Osteocyte (in vitro differentiated cells): ENCODE data around the gene NTN1. TPM values are rescaled to one million over a fixed set of nuclear protein-coding genes. Genes with fewer than 3 reads are reported as not detected.

Experiments
- DNase-seq: peaks from one replicate; pipeline ENCODE4 v3.0.0; 2021; ENCODE audit warnings: mixed read lengths; ENCODE audit not compliant: unreplicated experiment; ENCODE audit errors: extremely low spot score
- H3K27ac Mint-ChIP-seq: one replicate; pipeline ENCODE4 v1.8.0; 2021; ENCODE audit warnings: mild to moderate bottlenecking, mixed read lengths; ENCODE audit not compliant: unreplicated experiment
- H3K27me3 Mint-ChIP-seq: one replicate; pipeline ENCODE4 v1.8.0; 2021; ENCODE audit warnings: mixed read lengths; ENCODE audit not compliant: unreplicated experiment
- H3K36me3 Mint-ChIP-seq: one replicate; pipeline ENCODE4 v1.8.0; 2021; ENCODE audit warnings: mixed read lengths; ENCODE audit not compliant: unreplicated experiment
- H3K4me1 Mint-ChIP-seq: one replicate; pipeline ENCODE4 v1.8.0; 2021; ENCODE audit warnings: mixed read lengths; ENCODE audit not compliant: unreplicated experiment
- H3K4me3 Mint-ChIP-seq: one replicate; pipeline ENCODE4 v1.8.0; 2021; ENCODE audit warnings: mild to moderate bottlenecking, moderate library complexity, mixed read lengths; ENCODE audit not compliant: unreplicated experiment
- H3K9me3 Mint-ChIP-seq: one replicate; pipeline ENCODE4 v1.8.0; 2021; ENCODE audit warnings: mixed read lengths; ENCODE audit not compliant: unreplicated experiment
- CTCF ChIP-seq: fragments of 200-600 bp; sonication (generic); IDR thresholded peaks from 2 replicates; pipeline ENCODE4 v1.5.0; 2021; ENCODE audit warnings: antibody characterized with exemption, mild to moderate bottlenecking, moderate library complexity
- total RNA-seq: library from RNA; stranded (reverse); gene quantifications from 2 replicates; pipeline ENCODE4 v1.2.1, GENCODE V29; 2021

NTN1 gene
- total RNA-seq, 1 donor from 2014 or later = 21.4 TPM

GRCh38 chr17:9285602-9286427 lies 264.5 kb downstream of the NTN1 start:
- Mint-ChIP-seq H3K4me3 (no peak overlapping the region), H3K36me3 (no peaks in the 10 kb centered on the region), H3K4me1 (peaks cover 9% of the 10 kb centered on the region), H3K9me3 (no peaks in the 10 kb centered on the region), H3K27ac (no peak overlapping the region), H3K27me3 (no peaks in the 10 kb centered on the region)
- DNase-seq = no peak
- TF ChIP-seq CTCF = no peak

GRCh38 chr17:9286434-9286833 lies 265.1 kb downstream of the NTN1 start:
- H3K9me3 Mint-ChIP-seq = no peaks in the 10 kb centered on the region
- TF ChIP-seq CTCF = no peak
- no peak overlapping the region for H3K27ac Mint-ChIP-seq
- H3K27me3 Mint-ChIP-seq = no peaks in the 10 kb centered on the region
- H3K36me3 Mint-ChIP-seq = no peaks in the 10 kb centered on the region
- no peak for DNase-seq
- peaks cover 9% of the 10 kb centered on the region for H3K4me1 Mint-ChIP-seq
- H3K4me3 Mint-ChIP-seq = no peak overlapping the region

- TF ChIP-seq CTCF = no peak
Observed at GRCh38 chr17:9287306-9287705, 266.0 kb downstream of the NTN1 start.

GRCh38 chr17:9290226-9290613 lies 268.9 kb downstream of the NTN1 start:
- Mint-ChIP-seq H3K9me3 (no peaks in the 10 kb centered on the region), H3K36me3 (no peaks in the 10 kb centered on the region), H3K27me3 (no peaks in the 10 kb centered on the region), H3K27ac (no peak overlapping the region), H3K4me1 (peaks cover 6% of the 10 kb centered on the region), H3K4me3 (no peak overlapping the region)
- no peak for DNase-seq
- TF ChIP-seq CTCF = no peak

More at GRCh38 chr17:9287306-9287705, 266.0 kb downstream of the NTN1 start:
- Mint-ChIP-seq H3K4me1 (peaks cover 9% of the 10 kb centered on the region), H3K27ac (no peak overlapping the region), H3K36me3 (no peaks in the 10 kb centered on the region), H3K9me3 (no peaks in the 10 kb centered on the region), H3K27me3 (no peaks in the 10 kb centered on the region), H3K4me3 (no peak overlapping the region)
- no peak for DNase-seq

GRCh38 chr17:9291912-9292560 lies 270.7 kb downstream of the NTN1 start:
- DNase-seq = no peak
- no peaks in the 10 kb centered on the region for H3K36me3 Mint-ChIP-seq
- no peaks in the 10 kb centered on the region for H3K27me3 Mint-ChIP-seq
- H3K4me1 Mint-ChIP-seq = peaks cover 4% of the 10 kb centered on the region
- TF ChIP-seq CTCF = peak; percentile 63
- no peak overlapping the region for H3K27ac Mint-ChIP-seq
- H3K9me3 Mint-ChIP-seq = no peaks in the 10 kb centered on the region
- no peak overlapping the region for H3K4me3 Mint-ChIP-seq
